OCI-LY3 (cell line): ENCODE data around the gene CRADD.

Experiments
- EZH2phosphoT487 ChIP-seq: fragments of 200-600 bp; shearing (Covaris generic); IDR thresholded peaks from 2 replicates; pipeline ENCODE4 v1.6.1; 2018; ENCODE audit warnings: antibody characterized with exemption, mixed run types, low read depth
- TF ChIP-seq, protein P1 (sequence below): fragments of 200-600, 300-600 bp; sonication (generic); IDR thresholded peaks from 2 replicates; pipeline ENCODE4 v1.5.1; 2014; ENCODE audit warnings: antibody characterized with exemption, low read length, low read depth

DNA sequence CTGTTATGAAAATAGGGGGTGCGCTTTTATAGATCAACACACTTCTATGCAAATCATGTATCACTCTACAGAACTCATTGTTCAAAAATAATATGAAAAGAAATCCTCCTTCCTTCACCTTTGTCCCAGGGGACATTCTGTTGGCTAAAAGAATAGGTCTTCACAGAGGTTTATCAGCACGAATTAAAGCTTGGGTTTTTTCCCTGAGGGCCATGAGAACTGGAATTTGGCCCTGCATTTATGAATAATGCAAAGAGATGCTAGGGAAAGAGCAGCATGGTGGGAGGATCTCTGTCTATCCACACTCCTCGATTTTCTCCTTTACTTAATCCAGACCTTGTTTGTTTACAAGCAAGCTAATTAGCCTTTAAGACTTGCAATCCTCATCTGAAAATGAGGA, 16.2 kb upstream of the CRADD start:
- TF ChIP-seq, protein P1, sequence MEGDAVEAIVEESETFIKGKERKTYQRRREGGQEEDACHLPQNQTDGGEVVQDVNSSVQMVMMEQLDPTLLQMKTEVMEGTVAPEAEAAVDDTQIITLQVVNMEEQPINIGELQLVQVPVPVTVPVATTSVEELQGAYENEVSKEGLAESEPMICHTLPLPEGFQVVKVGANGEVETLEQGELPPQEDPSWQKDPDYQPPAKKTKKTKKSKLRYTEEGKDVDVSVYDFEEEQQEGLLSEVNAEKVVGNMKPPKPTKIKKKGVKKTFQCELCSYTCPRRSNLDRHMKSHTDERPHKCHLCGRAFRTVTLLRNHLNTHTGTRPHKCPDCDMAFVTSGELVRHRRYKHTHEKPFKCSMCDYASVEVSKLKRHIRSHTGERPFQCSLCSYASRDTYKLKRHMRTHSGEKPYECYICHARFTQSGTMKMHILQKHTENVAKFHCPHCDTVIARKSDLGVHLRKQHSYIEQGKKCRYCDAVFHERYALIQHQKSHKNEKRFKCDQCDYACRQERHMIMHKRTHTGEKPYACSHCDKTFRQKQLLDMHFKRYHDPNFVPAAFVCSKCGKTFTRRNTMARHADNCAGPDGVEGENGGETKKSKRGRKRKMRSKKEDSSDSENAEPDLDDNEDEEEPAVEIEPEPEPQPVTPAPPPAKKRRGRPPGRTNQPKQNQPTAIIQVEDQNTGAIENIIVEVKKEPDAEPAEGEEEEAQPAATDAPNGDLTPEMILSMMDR = no peak
- no peak for TF ChIP-seq EZH2phosphoT487
